ENCODE results near the gene TESK2.
"Not testable (repeated sequence)": the region's sequence is repeated elsewhere in the genome, so short reads cannot be mapped to it uniquely, and the experiment has no call there.

Gene TESK2

DNA sequence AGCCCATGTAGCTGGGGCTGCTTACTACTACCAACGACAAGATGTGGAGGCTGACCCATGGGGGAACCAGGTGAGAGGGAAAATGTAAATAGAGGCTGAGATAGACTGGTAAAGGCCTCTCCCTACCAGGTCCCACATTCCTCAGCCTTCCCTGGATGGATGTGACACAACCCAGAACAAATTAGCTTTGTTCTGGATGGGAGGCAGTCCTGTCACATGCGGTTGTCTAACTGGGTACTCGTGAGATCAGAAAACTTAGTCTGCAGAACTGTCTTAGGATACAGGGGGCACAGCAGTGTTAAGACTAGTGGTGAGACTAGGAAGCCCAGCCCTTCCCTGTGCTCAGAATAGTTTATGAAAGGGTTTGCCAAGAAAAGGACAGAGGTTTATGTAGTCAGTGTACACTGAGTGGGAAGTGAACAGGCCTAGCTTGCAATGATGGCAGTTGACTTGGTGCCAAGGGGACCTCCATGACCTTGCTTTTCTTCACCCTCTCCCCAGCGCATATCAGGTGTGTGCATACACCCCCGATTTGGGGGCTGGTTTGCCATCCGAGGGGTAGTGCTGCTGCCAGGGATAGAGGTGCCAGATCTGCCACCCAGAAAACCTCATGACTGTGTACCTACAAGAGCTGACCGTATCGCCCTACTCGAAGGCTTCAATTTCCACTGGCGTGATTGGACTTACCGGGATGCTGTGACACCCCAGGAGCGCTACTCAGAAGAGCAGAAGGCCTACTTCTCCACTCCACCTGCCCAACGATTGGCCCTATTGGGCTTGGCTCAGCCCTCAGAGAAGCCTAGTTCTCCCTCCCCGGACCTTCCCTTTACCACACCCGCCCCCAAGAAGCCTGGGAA, 17.6 kb upstream of the TESK2 start:
- DNase-seq, result no peak

DNA sequence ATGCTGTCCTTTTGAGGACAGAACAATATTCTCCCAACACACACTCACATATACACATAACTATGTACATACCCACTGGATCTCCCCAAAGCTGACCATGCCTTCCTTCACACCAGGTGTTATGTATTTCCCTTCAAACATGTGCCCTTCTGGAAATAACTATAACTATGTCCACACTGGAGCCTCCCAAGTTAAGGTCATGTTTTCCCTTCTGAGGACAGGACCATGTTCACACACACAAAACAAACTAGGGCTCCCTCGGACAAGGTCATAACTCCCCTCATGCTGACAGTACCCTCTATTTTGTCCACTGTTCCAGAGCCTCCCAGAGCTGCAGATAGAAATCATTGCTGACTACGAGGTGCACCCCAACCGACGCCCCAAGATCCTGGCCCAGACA, 16.9 kb upstream of the TESK2 start:
- no peak for DNase-seq

DNA sequence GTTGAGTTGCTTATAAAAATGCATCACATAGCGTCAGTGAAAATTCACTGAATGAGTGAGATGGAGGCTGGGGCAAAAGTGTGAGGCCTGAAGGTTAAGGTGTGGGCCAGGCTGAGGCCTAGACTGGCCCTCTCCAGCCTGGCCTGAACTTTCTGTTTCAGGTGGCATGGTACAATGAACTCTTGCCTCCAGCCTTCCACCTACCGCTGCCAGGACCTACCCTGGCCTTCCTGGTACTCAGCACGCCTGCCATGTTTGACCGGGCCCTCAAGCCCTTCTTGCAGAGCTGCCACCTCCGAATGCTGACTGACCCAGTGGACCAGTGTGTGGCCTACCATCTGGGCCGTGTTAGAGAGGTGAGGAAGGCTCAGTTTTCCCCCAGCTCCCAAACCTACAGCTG, 16.2 kb upstream of the TESK2 start:
- DNase-seq, result no peak

DNA sequence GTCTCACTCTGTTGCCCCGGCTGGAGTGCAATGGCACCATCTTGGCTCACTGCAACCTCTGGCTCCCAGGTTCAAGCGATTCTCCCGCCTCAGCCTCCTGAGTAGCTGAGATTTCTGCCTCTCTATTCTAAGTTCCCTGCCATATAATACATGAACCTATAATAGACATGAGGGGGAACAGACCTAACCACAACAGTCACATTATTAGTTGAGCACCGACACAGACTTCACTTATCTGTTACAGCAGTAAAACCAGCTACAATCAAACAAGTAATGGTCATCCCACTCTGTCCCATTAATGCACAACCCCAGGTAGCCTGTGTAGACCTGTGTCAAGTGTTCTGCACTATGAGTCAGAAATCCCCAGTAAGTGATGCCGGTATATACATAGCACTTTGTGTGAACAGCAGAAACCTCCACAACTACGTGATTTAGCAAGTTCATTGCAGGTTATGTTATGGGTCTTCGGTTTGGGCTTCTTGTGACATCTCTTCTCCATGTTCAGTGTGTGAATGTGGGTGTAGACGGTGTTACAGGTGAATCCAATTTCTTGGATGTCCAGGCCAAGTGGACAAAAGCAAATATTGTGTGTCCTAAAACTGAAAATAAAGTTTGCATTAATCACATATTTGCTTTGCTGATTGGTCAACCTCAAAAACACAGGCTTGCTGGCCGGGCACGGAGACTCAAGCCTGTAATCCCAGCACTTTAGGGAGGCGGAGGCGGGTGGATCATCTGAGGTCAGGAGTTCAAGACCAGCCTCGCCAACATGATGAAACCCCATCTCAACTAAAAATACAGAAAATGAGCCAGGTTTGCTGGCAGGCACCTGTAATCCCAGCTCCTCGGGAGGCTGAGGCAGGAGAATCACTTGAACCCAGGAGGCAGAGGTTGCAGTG, 12.7 kb upstream of the TESK2 start:
- no peak for DNase-seq

DNA sequence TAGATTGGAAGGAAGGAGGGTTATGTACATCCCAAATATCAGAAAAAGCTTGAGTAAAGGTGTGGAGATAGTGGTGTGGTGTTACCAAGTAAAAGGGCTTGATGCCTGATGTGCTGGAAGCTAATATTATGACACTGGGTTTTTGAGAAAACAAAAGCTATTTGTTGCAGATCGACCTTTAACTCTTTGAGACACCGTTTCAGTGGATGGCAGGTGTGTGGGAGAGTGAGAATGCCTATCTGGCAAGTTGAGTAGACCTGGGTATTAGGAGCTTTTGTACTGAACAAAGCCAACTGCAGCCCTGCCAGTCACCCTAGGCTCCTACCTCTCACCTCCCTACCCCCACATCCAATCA, 10.5 kb upstream of the TESK2 start:
- no peak for DNase-seq

DNA sequence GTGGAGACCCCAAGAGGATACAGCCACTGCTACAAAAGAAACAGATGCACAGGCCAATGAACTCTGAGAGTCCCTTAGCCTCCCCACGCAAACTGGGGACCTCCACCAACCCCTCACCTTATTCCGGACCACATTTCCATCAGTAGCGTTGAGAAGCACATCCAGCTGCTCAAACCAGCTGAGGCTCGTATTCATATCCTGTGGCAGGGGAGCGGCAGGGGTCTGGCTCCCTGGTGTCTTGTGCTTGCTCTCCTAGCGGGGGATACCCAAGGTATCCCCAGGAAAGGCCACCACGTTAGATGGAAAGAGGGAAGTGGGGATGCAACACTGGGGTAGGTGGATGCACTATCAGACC, 8.4 kb upstream of the TESK2 start:
- DNase-seq, result no peak

DNA sequence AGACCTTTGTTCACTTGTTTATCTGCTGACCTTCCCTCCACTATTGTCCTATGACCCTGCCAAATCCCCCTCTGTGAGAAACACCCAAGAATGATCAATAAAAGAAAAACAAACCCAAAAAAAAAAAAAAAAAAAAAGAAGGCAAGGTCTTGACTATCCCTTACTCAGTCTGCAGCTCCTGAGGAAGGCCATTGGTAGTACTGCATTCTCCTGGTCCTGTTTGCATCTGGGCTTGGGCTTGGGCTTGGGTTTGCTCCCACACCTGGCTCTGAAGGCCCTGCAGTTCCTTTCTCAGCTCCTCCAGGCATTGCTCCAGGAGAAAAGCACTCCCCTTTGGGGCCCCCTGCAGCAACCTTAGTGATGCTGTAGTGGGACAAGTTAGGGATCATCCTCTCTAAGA, 7.3 kb upstream of the TESK2 start:
- DNase-seq, result no peak

DNA sequence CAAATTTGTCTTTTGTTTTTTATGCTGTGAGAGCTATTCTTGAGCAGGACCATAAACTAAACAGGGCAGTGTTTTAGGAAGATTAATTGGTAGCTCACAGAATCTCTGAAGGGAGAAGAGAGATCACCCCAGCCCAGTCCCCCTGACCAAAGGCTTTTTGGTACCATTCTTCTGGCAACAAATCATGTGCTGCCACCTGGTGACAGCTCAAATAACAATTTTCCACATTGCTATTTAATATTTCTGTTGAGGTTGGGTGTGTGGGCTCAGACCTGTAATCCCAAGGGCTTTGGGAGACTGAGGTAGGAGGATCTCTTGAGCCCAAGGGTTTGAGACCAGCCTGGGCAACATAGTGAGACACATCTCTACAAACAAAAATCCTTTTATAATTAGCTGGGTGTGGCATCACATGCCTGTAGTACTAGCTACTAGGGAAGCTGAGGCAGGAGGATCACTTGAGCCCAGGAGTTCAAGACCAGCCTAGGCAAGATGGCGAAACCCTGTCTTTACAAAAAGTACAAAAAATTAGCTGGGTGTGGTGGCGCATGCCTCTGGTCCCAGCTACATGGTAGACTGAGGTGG, 2.2 kb upstream of the TESK2 start:
- DNase-seq, result peak in 3 of 4 experiments; percentile 20 to 26 (median 21)

DNA sequence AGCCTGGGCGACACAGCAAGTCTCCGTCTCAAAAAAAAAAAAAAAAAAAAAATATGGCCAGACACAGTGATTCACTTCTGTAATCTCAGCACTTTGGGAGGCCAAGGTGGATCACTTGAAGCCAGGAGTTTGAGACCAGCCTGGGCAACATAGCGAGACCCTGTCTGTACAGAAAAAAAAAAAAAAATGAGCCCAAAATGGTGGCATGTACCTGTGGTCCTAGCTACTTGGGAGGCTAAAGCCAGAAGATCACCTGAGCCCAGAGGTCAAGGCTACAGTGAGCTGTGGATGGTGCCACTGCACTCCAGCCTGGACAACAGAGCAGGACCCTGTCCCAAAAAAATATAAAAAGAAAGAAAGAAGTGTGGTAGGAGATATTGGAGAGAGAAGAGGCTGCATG, 1.7 kb upstream of the TESK2 start:
- DNase-seq, result no peak

DNA sequence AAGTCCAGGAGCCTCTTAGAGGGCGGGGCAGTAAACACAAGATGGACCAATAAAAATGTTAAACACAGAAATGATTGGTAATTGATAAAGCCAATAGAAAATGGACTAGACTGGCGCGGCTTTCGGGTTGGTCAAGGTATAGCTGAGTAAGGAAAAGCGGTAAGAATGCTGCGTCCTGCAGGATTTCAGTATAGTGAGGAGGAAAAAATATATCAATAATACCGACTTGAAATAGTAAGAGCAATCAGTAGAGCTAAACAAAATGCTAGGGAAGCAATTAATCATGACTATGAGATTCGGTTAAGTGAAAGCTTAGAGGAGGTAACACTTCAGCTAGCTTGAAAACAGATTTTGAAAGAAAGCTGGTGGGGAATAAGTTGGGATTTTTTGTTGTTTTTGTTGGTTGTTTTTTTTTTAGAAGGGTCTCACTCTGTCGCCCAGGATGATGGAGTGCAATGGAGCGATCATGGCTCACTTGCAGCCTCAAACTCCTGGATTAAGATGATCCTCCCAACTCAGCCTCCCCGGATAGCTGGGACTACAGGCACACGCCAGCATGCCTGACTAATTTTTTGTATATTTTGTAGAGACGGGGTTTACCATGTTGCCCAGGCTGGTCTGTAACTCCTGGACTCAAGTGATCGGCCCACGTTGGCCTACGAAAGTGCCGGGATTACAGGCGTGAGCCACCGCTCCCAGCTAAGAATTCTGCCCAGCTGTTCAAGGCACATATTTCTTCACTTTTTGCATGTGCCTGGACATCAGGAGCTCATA, 711 bp upstream of the TESK2 start:
- DNase-seq, result no peak

DNA sequence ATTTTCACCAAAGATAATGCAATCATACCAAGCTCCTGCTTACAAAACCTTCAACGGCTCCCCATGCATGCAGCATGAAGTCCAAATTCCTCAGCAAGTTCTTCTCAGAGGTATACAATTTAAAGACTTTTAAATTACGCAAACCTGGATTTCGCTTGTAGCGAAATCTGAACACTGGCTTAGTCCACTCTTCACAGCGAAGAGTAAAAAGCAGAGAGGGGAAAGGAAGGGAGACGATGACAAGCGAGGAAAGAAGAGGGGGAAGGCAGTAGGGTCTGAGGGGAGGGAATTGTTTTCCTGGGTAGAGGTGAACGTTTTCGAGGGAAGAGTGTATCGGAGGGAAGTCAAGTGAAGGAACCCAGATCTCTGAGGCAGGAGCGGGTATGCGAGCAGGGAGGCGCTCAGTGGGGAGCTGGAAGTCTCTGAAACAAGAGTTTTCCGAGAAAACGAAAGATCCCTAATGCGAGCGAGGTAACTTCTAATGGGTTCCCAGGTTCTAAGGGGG, 790 bp downstream of the TESK2 start:
- DNase-seq, result no peak

DNA sequence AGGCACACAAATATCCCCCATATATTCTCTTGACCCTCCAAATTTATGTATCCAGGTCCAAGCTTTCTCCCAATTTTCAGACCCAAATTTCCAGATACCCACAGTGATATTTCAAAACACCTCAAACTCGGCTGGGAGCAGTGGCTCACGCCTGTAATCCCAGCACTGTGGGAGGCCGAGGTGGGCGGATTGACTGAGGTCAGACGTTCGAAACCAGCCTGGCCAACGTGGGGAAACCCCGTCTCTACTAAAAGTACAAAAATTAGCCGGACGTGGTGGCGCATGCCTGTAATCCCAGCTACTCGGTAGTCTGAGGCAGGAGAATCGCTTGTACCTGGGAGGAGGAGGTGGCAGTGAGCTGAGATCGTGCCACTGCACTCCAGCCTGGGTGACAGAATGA, 1.6 kb downstream of the TESK2 start:
- DNase-seq, result not testable (repeated sequence)

DNA sequence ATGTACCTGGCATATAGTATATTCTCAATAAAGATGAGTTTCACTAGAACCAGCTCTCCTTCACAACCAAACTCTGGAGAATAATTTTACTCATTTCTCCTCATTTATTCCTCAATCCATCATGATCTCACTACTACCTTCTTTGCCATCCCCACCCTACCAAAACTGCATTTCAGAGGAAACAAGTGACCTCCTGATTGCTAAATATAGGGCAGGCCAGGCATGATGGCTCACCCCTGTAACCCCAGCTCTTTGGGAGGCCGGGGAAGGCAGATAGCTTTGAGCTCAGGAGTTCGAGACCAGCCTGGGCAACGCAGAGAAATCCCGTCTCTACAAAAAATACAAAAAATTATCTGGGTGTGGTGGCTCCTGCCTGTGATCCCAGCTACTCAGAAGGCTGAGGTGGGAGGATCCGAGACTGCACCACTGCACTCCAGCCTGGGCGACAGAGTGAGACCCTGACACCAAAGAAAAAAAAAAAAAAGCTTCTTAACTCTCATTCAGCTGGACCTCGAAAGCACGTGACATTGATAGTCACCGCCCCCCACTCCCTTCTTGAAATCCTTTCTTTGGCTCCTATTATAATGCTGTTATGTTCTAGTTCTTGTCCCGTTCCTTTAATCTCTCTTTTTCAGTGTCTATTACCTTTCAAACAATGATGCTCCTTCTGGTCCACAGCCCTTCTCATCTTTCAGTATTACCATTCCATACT, 2.1 kb downstream of the TESK2 start:
- no peak for DNase-seq

DNA sequence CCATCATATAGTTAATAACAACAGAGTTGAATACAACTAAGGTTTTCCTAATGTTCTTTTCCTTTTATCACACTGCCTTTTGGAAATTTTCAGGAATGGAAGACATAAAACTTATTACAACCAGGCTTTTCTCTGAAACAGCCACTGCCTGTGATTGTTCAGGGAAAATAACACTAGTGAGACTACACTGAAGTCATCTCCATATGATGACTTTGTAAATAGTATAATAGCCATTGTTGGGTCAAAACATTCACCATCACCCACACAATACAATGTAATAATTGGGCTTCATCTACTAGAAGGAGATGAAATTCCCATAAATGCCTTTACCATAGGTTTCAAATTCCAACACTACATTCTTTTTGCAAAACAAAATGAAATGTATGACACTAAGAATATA, 5.0 kb downstream of the TESK2 start:
- no peak for DNase-seq

DNA sequence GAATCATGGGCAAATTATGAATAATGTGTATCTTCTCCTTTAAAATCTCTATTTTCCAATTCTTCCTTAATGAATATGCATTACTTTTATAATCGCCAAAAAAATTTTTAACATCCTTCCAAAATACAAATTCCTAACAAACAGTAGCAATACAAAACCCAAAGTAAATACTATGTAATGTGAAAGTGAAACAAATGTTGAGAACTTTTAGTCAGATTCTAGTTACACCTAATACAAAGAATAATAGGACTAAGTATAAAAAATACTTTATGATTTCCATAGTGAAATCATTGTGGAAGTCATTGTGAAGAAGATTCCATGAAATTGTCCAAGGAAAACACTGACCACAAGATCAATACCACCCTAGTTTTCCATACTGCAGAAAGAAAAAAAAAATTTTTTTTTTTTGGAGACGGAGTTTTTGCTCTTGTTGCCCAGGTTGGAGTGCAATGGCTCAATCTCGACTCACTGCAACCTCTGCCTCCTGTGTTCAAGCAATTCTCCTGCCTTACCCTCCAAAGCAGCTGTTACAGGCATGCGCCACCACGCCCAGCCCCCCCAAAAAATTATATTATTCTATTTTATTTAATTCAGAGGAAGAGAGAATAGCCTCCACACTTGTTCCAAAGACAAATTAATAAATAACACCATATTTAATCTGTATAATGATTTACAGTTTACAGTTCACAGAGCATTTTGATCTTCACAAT, 11.8 kb downstream of the TESK2 start:
- no peak for DNase-seq

DNA sequence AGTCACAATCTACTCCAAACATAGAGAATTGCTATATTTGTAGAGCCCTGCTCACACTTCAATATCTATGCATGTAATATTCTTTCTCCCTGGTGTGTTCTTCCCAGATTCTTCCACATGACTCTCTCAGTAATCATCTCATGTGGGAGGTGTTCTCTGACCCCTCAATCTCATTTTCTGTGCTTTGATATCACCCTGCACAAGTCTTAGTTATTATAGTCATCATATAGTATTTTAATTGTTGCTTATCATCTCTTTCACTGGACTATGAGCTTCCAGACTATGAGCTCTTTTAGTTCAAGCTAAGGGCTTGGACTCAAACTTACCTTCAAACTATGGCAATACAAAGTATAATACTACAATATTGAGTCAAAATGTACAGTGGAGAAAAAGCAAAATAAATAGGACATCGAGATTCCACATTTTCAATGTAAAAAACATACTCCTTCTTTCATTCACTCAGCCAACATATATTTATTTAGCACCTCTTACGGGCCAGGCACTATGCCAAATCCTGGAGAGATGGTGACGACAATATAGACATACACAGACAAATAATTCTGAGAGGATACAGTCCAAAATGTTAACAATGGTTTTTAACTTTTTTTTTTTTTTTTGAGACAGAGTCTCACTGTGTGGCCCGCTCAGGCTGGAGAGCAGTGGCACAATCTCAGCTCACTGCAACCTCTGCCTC, 12.7 kb downstream of the TESK2 start:
- DNase-seq, result no peak

DNA sequence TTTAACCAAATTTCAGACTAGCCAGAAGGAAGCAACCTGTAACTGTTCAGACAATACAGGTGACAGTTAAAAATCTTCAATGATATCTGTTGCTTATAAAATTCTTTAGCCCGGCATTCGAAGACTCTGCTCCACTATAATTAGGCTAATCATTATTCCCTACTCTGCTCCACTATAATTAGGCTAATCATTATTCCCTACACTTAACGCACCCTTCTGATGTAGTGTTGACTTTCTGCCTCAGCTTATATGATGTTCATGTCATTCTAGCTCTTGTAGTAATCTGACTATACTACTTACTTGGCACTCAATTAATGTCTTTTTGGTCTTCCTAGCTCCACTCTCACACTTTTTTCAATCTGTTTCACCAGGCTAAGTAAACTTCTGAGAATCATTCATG, 13.3 kb downstream of the TESK2 start:
- DNase-seq, result no peak

DNA sequence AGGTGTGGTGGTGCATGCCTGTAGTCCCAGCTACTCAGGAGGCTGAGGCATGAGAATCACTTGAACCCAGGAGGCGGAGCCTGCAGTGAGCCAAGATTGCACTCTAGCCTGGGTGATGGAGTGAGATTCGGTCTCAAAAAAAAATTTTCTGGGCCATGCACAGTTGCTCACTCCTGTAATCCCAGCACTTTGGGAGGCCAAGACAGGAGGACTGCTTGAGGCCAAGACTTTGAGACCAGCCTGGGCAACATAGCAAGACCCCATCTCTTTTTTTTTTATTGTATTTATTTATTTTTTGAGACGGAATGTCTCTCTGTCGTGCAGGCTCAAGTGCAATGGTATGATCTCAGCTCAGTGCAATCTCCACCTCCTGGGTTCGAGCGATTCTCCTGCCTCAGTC, 16.8 kb downstream of the TESK2 start:
- not testable (repeated sequence) for DNase-seq

DNA sequence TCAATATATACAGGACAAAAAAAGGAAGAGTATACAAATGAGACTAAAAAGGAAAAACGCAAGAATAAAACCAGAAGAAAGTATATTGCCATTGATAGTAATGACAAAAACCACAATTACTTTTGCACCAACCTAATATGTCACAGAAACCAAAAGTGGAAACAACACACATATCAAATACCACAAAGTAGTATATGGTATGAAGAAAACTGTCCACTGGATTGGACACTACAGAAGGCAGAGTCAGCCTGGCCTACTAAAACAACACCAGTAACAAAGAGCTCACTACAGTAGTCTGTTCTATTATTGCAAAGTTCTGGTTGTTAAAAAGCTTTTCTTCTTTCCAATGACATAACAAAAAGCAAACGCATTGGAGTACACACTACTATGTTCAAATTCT, 17.7 kb downstream of the TESK2 start:
- DNase-seq, result no peak

DNA sequence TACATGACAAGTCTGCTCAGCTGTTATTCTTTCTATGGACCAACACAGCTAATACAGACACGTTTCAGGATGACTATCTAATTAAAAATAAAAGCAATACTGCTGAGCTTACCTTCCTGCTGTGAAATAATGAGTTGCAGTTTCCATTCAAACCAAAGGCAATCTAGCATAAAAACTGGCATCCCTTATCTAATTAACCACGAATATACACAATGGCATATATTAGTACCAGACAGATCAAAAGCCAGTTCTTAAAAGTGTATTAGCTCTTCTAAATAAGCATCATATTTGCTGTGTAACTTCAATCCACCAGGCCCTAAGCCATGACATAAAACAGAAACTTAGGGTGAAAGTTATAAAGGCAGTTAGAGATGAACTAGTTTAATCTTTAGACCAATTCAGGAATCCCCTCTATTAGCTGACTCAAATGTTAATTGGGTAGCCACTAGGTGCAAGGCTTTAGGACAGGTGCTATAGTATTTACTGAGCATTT, 20.6 kb downstream of the TESK2 start:
- DNase-seq, result no peak

DNA sequence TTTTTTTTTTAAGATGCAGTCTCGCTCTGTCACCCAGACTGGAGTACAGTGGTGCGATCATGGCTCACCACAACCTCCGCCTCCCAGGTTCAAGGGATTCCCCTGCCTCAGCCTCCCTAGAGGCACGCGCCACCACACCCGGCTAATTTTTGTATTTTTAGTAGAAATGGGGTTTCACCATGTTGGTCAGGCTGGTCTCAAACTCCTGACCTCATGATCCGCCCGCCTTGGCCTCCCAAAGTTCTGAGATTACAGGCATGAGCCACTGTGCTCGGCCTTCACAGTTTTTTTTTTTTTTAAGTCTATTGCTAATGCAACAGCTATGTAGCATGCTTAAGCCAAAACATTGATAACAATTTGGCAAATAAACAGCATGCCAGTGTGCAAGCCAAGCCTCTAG, 23.6 kb downstream of the TESK2 start:
- not testable (repeated sequence) for DNase-seq
